NCI-H2196 treated with DMSO at 0.1 percent for 48 hours (cell line): ENCODE data around the gene CST9.

Source experiments
- DNase-seq: peaks from one replicate; lab custom pipeline; 2025; ENCODE audit not compliant: unreplicated experiment; lab: John Stamatoyannopoulos, UW

Gene CST9

GRCh38 chr20:23605867-23606651 is at the start of gene CST9:
CST9 (minus strand) TSS chr20:23605917; CDS start chr20:23605864, 53 bp downstream.
- DNase-seq = no peak

- DNase-seq = no peak
These were observed 49.0 kb upstream of the CST9 start for GRCh38 chr20:23654717-23655116.

GRCh38 chr20:23654000-23654399 is 48.3 kb upstream of the CST9 start:
- no peak for DNase-seq

DNA sequence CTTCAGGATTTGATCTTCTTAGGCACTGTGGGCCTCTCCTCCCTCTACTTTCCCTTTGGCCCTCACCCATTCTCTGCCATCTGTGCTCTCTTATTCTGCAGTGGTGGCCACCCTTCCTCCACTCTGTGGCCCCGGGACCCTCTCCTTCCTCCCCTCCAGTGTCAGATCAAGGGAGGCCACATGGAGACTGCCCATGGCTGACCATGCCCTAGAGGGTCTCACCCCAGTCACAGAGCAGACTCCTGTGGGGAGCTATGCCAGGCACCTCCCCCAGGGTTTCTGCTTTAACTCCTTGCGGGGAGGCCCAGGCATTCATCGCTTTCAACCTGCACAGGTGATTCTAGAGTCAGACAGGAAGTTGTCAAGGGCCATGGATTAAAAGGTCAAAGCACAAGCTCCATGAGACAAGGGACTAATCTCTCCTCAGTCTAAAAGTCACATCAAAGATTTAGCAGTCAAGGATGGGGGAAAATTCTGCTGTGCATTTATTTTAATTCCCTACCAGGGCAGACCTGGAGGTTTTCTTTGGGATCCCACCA is 47.8 kb upstream of the CST9 start:
- DNase-seq = no peak

- DNase-seq = no peak
These were observed 47.2 kb upstream of the CST9 start for GRCh38 chr20:23652926-23653325.

DNA sequence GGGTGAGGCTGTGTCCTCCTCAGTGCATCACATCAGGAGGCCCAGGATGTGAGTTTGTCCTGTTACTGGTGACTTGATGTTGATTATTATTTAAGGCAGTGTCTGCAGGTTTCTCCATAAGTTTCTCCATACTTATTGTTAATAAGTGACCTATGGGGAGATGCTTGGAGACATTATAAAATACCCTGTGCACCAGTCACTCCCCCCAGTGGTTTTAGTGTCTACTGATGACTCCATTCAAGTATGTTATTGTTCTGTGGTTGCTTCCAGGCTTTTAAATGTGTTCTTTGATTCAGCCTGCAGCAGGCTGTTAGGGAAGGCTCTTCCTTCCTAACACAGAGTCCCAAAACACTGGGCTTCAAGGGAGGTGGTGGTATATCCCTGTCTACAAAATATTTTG is 46.7 kb upstream of the CST9 start:
- DNase-seq = no peak

- no peak for DNase-seq
These were observed 45.4 kb upstream of the CST9 start for GRCh38 chr20:23651117-23651516.

DNA sequence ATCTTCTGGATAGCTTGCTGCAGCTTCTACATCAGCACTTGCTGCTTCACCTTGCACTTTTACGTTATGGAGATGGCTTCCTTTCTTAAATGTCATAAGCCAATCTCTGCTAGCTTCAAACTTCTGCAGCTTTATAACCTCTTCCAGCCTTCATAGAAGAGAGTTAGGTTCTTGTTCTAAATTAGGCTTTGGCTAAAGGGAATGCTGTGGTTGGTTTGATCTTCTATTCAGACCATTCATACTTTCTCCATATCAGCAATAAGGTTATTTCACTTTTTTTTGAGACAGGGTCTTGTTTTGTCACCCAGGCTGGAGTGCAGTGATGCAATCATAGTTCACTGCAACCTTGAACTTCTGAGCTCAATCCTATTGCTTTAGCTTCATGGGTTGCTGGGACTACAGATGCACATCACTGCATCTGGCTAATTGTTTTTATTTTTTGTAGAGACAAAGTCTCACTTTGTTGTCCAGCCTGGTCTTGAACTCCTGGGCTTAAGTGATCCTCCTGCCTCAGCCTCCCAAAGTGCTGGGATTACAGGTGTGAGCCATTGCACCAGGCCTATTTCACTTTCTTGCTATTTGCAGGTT is 44.2 kb upstream of the CST9 start:
- DNase-seq = no peak

GRCh38 chr20:23649242-23649641 is 43.5 kb upstream of the CST9 start:
- DNase-seq = no peak

- DNase-seq = no peak
These were observed 41.6 kb upstream of the CST9 start for GRCh38 chr20:23647346-23647745.

GRCh38 chr20:23646106-23646873 is 40.6 kb upstream of the CST9 start:
- DNase-seq = no peak

- DNase-seq = no peak
These were observed 39.9 kb upstream of the CST9 start for GRCh38 chr20:23645575-23645974.

DNA sequence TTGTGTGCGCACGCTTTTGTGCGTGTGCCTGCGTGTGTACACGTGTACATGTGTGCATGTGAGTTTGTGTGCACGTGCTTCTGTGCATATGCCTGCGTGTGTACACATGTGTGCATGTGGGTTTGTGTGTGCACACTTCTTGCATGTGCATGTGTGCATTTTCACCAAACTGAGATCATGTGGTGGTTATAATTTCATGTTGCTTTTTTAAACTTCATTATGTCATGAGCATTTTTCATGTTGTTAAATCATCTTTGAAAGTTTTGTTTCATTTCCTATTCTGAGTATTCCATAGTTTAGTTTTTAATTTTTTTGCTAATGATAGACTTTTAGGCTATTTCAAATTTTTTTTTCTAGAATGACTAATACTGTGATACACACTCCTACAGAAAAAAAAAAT is 38.4 kb upstream of the CST9 start:
- DNase-seq = no peak

- no peak for DNase-seq
These were observed 37.9 kb upstream of the CST9 start for GRCh38 chr20:23643659-23644058.

- DNase-seq = no peak
These were observed 36.4 kb upstream of the CST9 start for GRCh38 chr20:23641936-23642751.

DNA sequence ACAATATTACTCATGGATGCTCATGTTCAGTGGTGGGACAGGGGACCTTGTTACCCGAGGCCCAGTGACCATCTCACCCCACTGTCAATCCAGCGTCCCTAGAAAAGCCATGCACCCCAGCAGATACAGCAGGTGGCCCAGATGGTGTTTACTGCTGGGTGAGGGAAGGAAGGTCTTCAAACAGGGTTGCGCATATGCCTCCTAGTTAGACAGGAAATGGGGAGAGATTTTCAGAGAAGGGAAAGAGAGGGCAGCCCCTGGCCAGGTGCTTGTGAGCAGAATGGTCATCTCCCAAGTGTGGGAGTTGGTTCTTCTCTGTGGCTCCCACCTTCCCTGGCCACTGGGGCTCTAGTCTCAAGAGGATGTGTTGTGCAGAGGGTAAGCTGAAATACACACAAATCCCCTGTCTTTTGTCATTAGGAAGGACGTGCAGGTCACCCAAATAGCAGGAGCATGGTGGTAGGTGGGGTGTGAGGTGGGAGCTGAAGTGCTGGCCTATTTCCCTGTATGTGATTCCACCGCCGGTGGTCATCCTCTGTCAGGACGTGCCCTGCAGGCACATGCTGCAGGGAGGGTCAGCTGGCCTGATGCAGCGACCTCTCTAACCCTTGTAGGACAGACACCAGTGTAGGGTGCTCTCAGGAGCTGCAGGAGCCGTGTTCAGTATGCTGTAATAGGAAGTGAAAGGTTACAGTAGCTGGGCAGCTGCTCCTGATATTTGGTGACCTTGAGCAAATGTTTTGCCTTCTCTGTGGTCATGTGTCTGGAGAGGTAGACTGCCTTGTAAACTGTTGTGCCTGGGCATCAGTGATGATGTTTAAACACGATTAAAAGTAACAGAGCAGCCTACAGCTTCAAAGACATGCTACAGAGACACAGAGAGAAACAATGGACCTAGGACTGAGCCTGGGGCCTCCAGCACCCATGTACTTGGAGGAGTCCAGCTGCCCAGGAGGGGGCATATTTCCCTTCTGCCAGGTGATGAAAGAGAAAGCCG is 35.3 kb upstream of the CST9 start:
- no peak for DNase-seq

DNA sequence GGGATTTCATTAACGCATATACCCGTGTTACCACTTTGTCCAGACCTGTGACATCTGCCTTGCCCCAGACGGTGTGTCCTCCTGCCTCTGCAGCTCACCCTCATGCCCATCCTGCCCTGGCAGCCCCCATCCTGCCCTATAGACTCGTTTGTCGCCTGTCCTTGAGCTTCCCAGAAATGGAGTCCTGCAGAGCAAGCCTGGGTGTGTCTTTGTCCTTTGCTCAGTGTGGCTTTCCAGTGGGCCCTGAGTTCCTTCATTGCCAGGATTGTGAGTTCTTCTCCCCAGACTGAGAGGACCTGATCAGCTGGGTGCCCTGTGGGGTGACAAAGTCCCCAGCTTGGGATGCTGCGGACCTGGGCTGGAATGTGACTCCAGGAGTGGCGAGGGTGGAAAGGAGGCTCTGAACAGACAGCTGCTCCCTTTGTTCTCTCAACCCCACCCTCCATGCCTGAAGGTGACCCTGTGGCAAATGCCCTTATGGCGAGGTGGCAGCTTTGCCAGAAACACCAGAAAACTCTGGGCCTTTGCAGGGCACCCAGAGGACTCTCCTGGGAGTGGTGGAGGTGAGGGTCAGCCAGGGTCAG is 34.4 kb upstream of the CST9 start:
- no peak for DNase-seq

GRCh38 chr20:23639490-23639958 is 33.8 kb upstream of the CST9 start:
- no peak for DNase-seq

GRCh38 chr20:23638309-23638708 is 32.6 kb upstream of the CST9 start:
- DNase-seq = no peak
